HFF-Myc (cell line): ENCODE measurements around the gene CXXC5.

ENCODE experiments used
- DNase-seq: peaks from one replicate; pipeline ENCODE4 v3.0.0-alpha.2; 2011; ENCODE audit warnings: low read depth; ENCODE audit errors: extremely low read depth
- H3K4me3 ChIP-seq: replicated peaks from 2 replicates; pipeline ENCODE4 v1.5.1; 2011; ENCODE audit warnings: low read depth, mild to moderate bottlenecking, control low read depth, low read length
- CTCF ChIP-seq: IDR thresholded peaks from 2 replicates; pipeline ENCODE4 v1.5.1; 2012; ENCODE audit warnings: mild to moderate bottlenecking, low read depth, low read length, control low read depth; ENCODE audit errors: missing control alignments

CXXC5 gene

GRCh38 chr5:139696894-139697658 is 48.9 kb downstream of the CXXC5 start:
- no peak for TF ChIP-seq CTCF
- no peak for DNase-seq
- peak overlapping the region; percentile 41 for H3K4me3 ChIP-seq

GRCh38 chr5:139698490-139699146 is 50.5 kb downstream of the CXXC5 start:
- no peak overlapping the region for H3K4me3 ChIP-seq
- TF ChIP-seq CTCF = no peak
- no peak for DNase-seq

GRCh38 chr5:139699351-139699750 is 51.2 kb downstream of the CXXC5 start:
- DNase-seq = no peak

GRCh38 chr5:139700711-139701055 is 52.5 kb downstream of the CXXC5 start:
- no peak for TF ChIP-seq CTCF
- H3K4me3 ChIP-seq = no peak overlapping the region
- DNase-seq = no peak

More at GRCh38 chr5:139699351-139699750, 51.2 kb downstream of the CXXC5 start:
- no peak overlapping the region for H3K4me3 ChIP-seq
- TF ChIP-seq CTCF = no peak

- DNase-seq = no peak
- no peak overlapping the region for H3K4me3 ChIP-seq
- TF ChIP-seq CTCF = no peak
Observed at GRCh38 chr5:139701056-139701741, 53.0 kb downstream of the CXXC5 start.

- no peak for TF ChIP-seq CTCF
- H3K4me3 ChIP-seq = no peak overlapping the region
- no peak for DNase-seq
Observed at GRCh38 chr5:139702548-139702947, 54.4 kb downstream of the CXXC5 start.
